ENCODE results near the gene NPAS3.

NPAS3 gene

GRCh38 chr14:33678005-33678404, 739.3 kb downstream of the NPAS3 start:
- no peak for TF ChIP-seq CTCF (IDR thresholded peaks at IDR 0.05; ENCODE audit: borderline replicate concordance, insufficient read depth, low read depth, low read length)
- no peak overlapping the region for H3K4me3 ChIP-seq (ENCODE audit: low read depth, low read length)

- TF ChIP-seq CTCF (IDR thresholded peaks at IDR 0.05; ENCODE audit: borderline replicate concordance, insufficient read depth, low read depth, low read length): no peak
- H3K4me3 ChIP-seq (ENCODE audit: low read depth, low read length): no peak overlapping the region
These were observed 740.3 kb downstream of the NPAS3 start for GRCh38 chr14:33679025-33679424.

GRCh38 chr14:33679461-33680225, 741.0 kb downstream of the NPAS3 start:
- no peak overlapping the region for H3K4me3 ChIP-seq (ENCODE audit: low read depth, low read length)
- no peak for TF ChIP-seq CTCF (IDR thresholded peaks at IDR 0.05; ENCODE audit: borderline replicate concordance, insufficient read depth, low read depth, low read length)

GRCh38 chr14:33680873-33681272, 742.2 kb downstream of the NPAS3 start:
- H3K4me3 ChIP-seq (ENCODE audit: low read depth, low read length): no peak overlapping the region
- no peak for TF ChIP-seq CTCF (IDR thresholded peaks at IDR 0.05; ENCODE audit: borderline replicate concordance, insufficient read depth, low read depth, low read length)

- no peak overlapping the region for H3K4me3 ChIP-seq (ENCODE audit: low read depth, low read length)
- no peak for TF ChIP-seq CTCF (IDR thresholded peaks at IDR 0.05; ENCODE audit: borderline replicate concordance, insufficient read depth, low read depth, low read length)
These were observed 744.1 kb downstream of the NPAS3 start for GRCh38 chr14:33682760-33683159.

GRCh38 chr14:33685026-33685425, 746.3 kb downstream of the NPAS3 start:
- no peak overlapping the region for H3K4me3 ChIP-seq (ENCODE audit: low read depth, low read length)
- TF ChIP-seq CTCF (IDR thresholded peaks at IDR 0.05; ENCODE audit: borderline replicate concordance, insufficient read depth, low read depth, low read length): no peak

GRCh38 chr14:33685698-33686097, 747.0 kb downstream of the NPAS3 start:
- no peak overlapping the region for H3K4me3 ChIP-seq (ENCODE audit: low read depth, low read length)
- TF ChIP-seq CTCF (IDR thresholded peaks at IDR 0.05; ENCODE audit: borderline replicate concordance, insufficient read depth, low read depth, low read length): no peak

Data from GM12875 (cell line).